NT2/D1 (cell line): ENCODE results near the gene TOR4A.

Source experiments
- SUZ12 ChIP-seq: IDR thresholded peaks from 2 replicates; pipeline ENCODE4 v1.6.1; 2011; ENCODE audit not compliant: insufficient read length, insufficient read depth; ENCODE audit errors: extremely low read depth
- YY1 ChIP-seq: IDR thresholded peaks from 2 replicates; pipeline ENCODE4 v1.6.1; 2011; ENCODE audit not compliant: insufficient read length, insufficient read depth
- ZNF274 ChIP-seq: IDR thresholded peaks from 2 replicates; pipeline ENCODE4 v1.6.1; 2011; ENCODE audit warnings: mild to moderate bottlenecking, low read depth, low read length

DNA sequence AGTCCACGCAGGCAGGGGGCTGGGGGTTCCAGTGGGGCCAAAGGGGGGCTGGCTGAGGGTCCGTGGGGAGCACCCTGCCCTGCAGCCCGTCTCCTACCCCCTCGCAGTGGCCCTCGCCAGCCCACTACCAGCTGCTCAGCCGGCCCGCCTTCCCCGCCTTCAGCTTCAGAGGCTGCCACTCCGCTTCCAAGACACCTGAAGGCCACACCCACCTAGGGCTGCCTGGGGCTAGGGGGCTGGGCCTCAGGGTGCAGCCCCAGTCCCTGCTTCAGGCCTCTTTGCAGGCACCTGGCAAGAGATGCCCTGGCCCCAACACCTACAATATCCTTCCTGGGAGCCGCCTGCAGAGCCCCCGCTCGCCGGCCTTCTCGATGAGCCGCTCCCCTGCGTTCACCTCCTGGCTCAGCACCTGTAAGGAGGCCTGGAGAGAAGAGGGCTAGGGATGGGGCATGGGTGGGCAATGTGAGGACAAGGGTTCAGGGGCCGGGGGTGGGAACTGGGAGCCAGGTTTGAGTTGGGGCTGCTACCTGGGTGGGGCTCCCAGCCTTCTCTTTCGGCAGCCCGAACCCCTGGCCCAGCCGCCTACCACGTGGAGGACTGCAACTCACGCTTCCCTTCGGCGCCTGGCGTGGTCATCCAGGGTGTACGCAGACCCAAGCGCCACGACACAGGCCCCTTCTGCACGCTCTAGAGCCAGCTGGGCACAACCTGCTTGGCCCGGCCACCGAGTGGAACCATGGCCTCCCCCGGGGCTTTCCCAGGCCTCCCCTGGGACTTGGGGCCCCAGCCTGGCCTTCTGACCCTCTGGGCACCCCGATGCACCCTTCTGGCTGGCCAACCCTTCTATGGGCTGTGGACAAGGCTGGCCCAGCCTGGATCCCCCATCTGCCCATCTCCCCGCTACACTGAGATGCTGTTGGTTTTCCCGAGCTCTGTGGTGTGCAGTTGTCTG is 24.7 kb upstream of the TOR4A start:
- TF ChIP-seq YY1 (no peak), SUZ12 (no peak), ZNF274 (no peak)
